Common myeloid progenitor, CD34-positive (primary cell): Measurements from ENCODE around the gene STARD7.

ENCODE experiments used
- CTCF ChIA-PET: fragments of 350-600 bp; sonication (Branson Sonifier 250); formaldehyde crosslinking; loops from one replicate; lab custom pipeline; 2021; ENCODE audit warnings: antibody characterized with exemption; lab: Charles Lee
- POLR2A ChIA-PET: fragments of 350-600 bp; sonication (Branson Sonifier 250); formaldehyde crosslinking; loops from one replicate; lab custom pipeline; 2021; ENCODE audit warnings: antibody characterized with exemption; lab: Charles Lee
- DNase-seq, 3 donors: peaks; one replicate each; pipeline versions ENCODE4 v3.0.0 to v3.0.0-alpha.2; 2013
- H3K27ac ChIP-seq, 2 experiments: 1 replicate in 1 of 2; 2 replicates in 1 of 2; pipeline ENCODE4 v1.7.0; 2013; ENCODE audit warnings: inconsistent platforms in 2 of 2, low read length in 2 of 2, mild to moderate bottlenecking in 2 of 2, low read depth in 1 of 2, moderate library complexity in 1 of 2; ENCODE audit not compliant: severe bottlenecking in 2 of 2, insufficient read depth in 1 of 2, poor library complexity in 1 of 2
- H3K27me3 ChIP-seq, 5 experiments: replicated peaks in 2 of 5; 1 replicate in 3 of 5; 2 replicates in 2 of 5; pipeline versions ENCODE4 v1.6.1 to v1.7.0; 2013; ENCODE audit warnings: low read length in 4 of 5, mild to moderate bottlenecking in 2 of 5, moderate library complexity in 2 of 5, inconsistent platforms in 1 of 5; ENCODE audit not compliant: insufficient read depth in 5 of 5, control insufficient read depth in 4 of 5
- H3K36me3 ChIP-seq, 4 experiments: 1 replicate in 2 of 4; 2 replicates in 2 of 4; pipeline versions ENCODE4 v1.6.1 to v1.7.0; 2013; ENCODE audit warnings: low read length in 3 of 4, control low read depth in 1 of 4, mild to moderate bottlenecking in 1 of 4; ENCODE audit not compliant: control insufficient read depth in 4 of 4, insufficient read depth in 4 of 4
- H3K4me1 ChIP-seq, 4 experiments: 1 replicate in 3 of 4; 2 replicates in 1 of 4; pipeline versions ENCODE4 v1.6.1 to v1.7.1; 2013; ENCODE audit warnings: low read length in 3 of 4, mild to moderate bottlenecking in 3 of 4, control low read depth in 1 of 4, inconsistent platforms in 1 of 4, moderate library complexity in 1 of 4; ENCODE audit not compliant: control insufficient read depth in 4 of 4, insufficient read depth in 4 of 4; ENCODE audit errors: control extremely low read depth in 1 of 4
- H3K4me3 ChIP-seq, 7 experiments: 1 replicate in 4 of 7; 2 replicates in 3 of 7; pipeline versions ENCODE4 v1.5.1 to v1.7.0; 2013; ENCODE audit warnings: mild to moderate bottlenecking in 7 of 7, low read length in 6 of 7, moderate library complexity in 6 of 7, inconsistent platforms in 2 of 7, low read depth in 2 of 7, control low read depth in 1 of 7; ENCODE audit not compliant: insufficient read depth in 4 of 7, control insufficient read depth in 1 of 7; ENCODE audit errors: extremely low read depth in 1 of 7
- H3K9me3 ChIP-seq, 5 experiments: 1 replicate in 4 of 5; 2 replicates in 1 of 5; pipeline versions ENCODE4 v1.6.1 to v1.7.1; 2013; ENCODE audit warnings: low read length in 4 of 5, mild to moderate bottlenecking in 2 of 5, inconsistent platforms in 1 of 5, low read depth in 1 of 5, moderate library complexity in 1 of 5; ENCODE audit not compliant: control insufficient read depth in 4 of 5, insufficient read depth in 2 of 5; ENCODE audit errors: control extremely low read depth in 1 of 5
- WGBS: methylation state at CpG from one replicate; pipeline ENCODE4 v1.1.5; 2013; ENCODE audit not compliant: insufficient coverage; 5-methylcytosine and 5-hydroxymethylcytosine counted together

STARD7 gene

GRCh38 chr2:96171831-96172230 lies 36.8 kb downstream of the STARD7 start:
- WGBS, result 94% methylated on average over 8 of the region's 15 CpGs
- Histone ChIP-seq H3K9me3 (peaks cover 0 to 4% (median 0%) of the 10 kb centered on the region in 5 experiments), H3K36me3 (no peaks in the 10 kb centered on the region), H3K27ac (no peak overlapping the region), H3K4me1 (peaks cover 0 to 4% (median 1%) of the 10 kb centered on the region in 4 experiments), H3K4me3 (no peak overlapping the region), H3K27me3 (no peaks in the 10 kb centered on the region)
- ChIA-PET CTCF (interaction anchor here (7.5 kb wide), 1 partner anchor 34 kb away, joined by 346 read pairs; the partner anchor contains the start of genes ASTL and DUSP2), POLR2A (interaction anchor here (0.6 kb wide), 1 partner anchor 26 kb away, joined by 3 read pairs; no protein-coding TSS in a partner anchor)
- no peak for DNase-seq

- Histone ChIP-seq H3K27ac (no peak overlapping the region), H3K27me3 (no peaks in the 10 kb centered on the region), H3K9me3 (peaks cover 0 to 4% (median 0%) of the 10 kb centered on the region in 5 experiments), H3K4me3 (no peak overlapping the region), H3K4me1 (peaks cover 0 to 4% (median 1%) of the 10 kb centered on the region in 4 experiments), H3K36me3 (no peaks in the 10 kb centered on the region)
- POLR2A ChIA-PET, result no interaction called here
- no peak for DNase-seq
- WGBS, result no CpG with 5 or more reads among the region's 3 CpGs
- CTCF ChIA-PET, result interaction anchor here (1.3 to 7.5 kb wide), 3 partner anchors 12 to 33 kb away, joined by 3 to 346 read pairs (median 4); partner anchors contain the start of genes ASTL and DUSP2
These were observed 38.0 kb downstream of the STARD7 start for GRCh38 chr2:96170626-96171025.

GRCh38 chr2:96169868-96170507 lies 38.6 kb downstream of the STARD7 start:
- Histone ChIP-seq H3K36me3 (no peaks in the 10 kb centered on the region), H3K9me3 (peaks cover 0 to 4% (median 0%) of the 10 kb centered on the region in 5 experiments), H3K27me3 (no peaks in the 10 kb centered on the region), H3K27ac (no peak overlapping the region), H3K4me3 (no peak overlapping the region), H3K4me1 (peaks cover 0 to 6% (median 1%) of the 10 kb centered on the region in 4 experiments)
- ChIA-PET CTCF (interaction anchor here (1.3 to 7.5 kb wide), 3 partner anchors 12 to 32 kb away, joined by 3 to 346 read pairs (median 4); partner anchors contain the start of genes ASTL and DUSP2), POLR2A (no interaction called here)
- no peak for DNase-seq
- WGBS, result 100% methylated on average over 1 of the region's 2 CpGs

- WGBS, result 96% methylated on average over 4 of the region's 6 CpGs
- Histone ChIP-seq H3K27ac (no peak overlapping the region), H3K36me3 (no peaks in the 10 kb centered on the region), H3K27me3 (no peaks in the 10 kb centered on the region), H3K4me3 (no peak overlapping the region), H3K9me3 (peaks cover 0 to 4% (median 0%) of the 10 kb centered on the region in 5 experiments), H3K4me1 (peaks cover 0 to 28% (median 13%) of the 10 kb centered on the region in 4 experiments)
- CTCF ChIA-PET, result interaction anchor here (1.0 kb wide), 1 partner anchor 24 kb away, joined by 3 read pairs; no protein-coding TSS in a partner anchor
- DNase-seq, result no peak
- POLR2A ChIA-PET, result interaction anchor here (1.1 kb wide), 1 partner anchor 22 kb away, joined by 3 read pairs; no protein-coding TSS in a partner anchor
These were observed 41.1 kb downstream of the STARD7 start for GRCh38 chr2:96167407-96168013.

GRCh38 chr2:96164459-96165184 lies 44.0 kb downstream of the STARD7 start:
- H3K9me3 ChIP-seq, result peaks cover 0 to 3% (median 0%) of the 10 kb centered on the region in 5 experiments
- peak overlapping the region in 1 of 7 experiments; percentile 22 for H3K4me3 ChIP-seq
- H3K36me3 ChIP-seq, result no peaks in the 10 kb centered on the region
- peak overlapping the region in 1 of 2 experiments; percentile 14 for H3K27ac ChIP-seq
- 95% methylated on average over 14 of the region's 18 CpGs for WGBS
- no peaks in the 10 kb centered on the region for H3K27me3 ChIP-seq
- peaks cover 0 to 36% (median 14%) of the 10 kb centered on the region in 4 experiments for H3K4me1 ChIP-seq
- POLR2A ChIA-PET, result interaction anchor here (1.1 kb wide), 1 partner anchor 20 kb away, joined by 3 read pairs; no protein-coding TSS in a partner anchor
- DNase-seq, result no peak
- CTCF ChIA-PET, result interaction anchor here (1.4 to 8.7 kb wide), 3 partner anchors 10 to 26 kb away, joined by 4 to 63 read pairs (median 15); partner anchors contain the start of gene ASTL

- Histone ChIP-seq H3K4me1 (peaks cover 0 to 43% (median 16%) of the 10 kb centered on the region in 4 experiments), H3K4me3 (peak overlapping the region in 2 of 7 experiments; percentile 4 to 25), H3K27me3 (no peaks in the 10 kb centered on the region), H3K9me3 (peaks cover 0 to 3% (median 0%) of the 10 kb centered on the region in 5 experiments), H3K27ac (peak overlapping the region in 1 of 2 experiments; percentile 14), H3K36me3 (no peaks in the 10 kb centered on the region)
- 51% methylated on average over 11 of the region's 13 CpGs for WGBS
- CTCF ChIA-PET, result interaction anchor here (1.4 to 8.7 kb wide), 3 partner anchors 11 to 25 kb away, joined by 4 to 63 read pairs (median 15); partner anchors contain the start of gene ASTL
- POLR2A ChIA-PET, result interaction anchor here (1.1 kb wide), 1 partner anchor 20 kb away, joined by 3 read pairs; no protein-coding TSS in a partner anchor
- peak in 2 of 3 donors; percentile 44 to 68 for DNase-seq
These were observed 44.7 kb downstream of the STARD7 start for GRCh38 chr2:96163768-96164429.
